D341Med (cell line): ENCODE results near the gene ARPC4.
A peak's percentile ranks its signal among the peaks of the same experiment; 100 is the strongest.
"Not testable (repeated sequence)": the region's sequence is repeated elsewhere in the genome, so short reads cannot be mapped to it uniquely, and the experiment has no call there.

Experiments
- DNase-seq: peaks from one replicate; pipeline ENCODE4 v3.0.0; 2012; ENCODE audit warnings: low spot score

Gene ARPC4

DNA sequence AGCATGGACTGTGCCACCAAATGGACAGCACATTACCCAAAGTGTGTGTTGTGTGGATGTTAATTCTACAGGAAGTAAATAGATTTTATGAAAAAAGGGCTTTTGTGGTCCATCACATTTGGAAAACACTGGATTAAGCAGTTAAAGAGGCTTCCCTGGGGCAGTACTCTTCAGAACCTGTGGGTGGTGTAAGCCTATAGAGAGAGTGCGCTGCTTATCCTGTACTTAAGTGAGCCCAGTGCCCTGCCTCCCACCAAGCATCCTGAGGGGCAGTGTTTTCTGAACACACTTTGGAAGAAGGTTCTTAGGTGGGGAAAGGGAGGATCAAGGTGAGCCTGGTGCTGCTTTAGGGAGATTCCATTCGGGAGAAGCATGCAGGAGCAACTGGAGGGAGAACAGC is 28.1 kb downstream of the ARPC4 start:
- DNase-seq, result peak; percentile 64

DNA sequence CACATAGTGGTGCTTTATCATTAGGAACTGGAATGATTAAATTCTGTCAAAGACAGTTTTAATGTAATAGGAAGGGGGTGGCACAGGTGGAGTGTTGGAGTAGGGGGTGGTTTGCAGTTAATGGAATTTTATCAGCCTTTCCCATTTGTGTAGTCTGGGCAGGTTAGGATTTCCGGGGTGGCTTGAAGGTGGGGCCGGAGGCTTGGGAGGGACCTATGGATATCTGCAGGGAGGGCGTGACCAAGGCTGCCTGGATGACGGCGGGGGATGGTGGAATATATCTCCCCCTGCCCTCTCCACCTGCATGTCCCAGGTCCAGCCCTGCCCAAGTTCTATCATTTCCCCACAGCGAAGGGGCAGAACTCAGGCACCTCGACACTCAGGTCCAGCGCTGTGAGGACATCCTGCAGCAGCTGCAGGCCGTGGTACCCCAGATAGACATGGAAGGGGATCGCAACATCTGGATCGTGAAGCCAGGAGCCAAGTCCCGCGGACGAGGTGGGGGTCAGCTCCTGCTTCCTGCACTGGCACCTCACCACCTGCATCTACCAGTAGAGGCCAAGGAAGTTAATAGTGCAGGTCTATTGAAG is 32.7 kb downstream of the ARPC4 start:
- no peak for DNase-seq

DNA sequence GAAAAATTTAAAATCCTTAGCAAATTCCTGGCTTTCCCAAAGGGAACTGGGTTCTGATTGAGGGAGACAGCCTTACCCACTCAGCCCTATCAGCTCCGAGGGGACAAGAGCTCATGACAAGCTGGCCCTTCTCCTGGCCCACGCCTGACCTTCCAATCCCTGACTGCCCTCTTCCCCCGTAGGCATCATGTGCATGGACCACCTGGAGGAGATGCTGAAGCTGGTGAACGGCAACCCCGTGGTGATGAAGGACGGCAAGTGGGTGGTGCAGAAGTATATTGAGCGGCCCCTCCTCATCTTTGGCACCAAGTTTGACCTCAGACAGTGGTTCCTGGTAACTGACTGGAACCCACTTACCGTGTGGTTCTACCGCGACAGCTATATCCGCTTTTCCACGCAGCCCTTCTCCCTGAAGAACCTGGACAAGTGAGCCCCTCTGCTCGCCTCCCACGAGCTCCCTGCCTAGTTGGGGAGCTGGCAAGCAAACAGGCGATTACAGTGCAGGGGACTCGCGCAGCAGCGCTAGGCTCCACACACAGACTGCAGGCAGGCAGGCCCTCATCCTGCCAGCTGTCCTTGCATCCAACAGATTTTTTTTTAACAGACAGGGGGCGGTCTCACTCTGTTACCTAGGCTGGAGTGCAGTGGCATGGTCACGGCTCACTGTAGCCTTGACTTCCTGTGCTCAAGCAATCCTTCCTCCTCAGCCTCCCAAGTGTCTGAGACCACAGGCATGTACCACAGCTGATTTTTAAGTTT is 34.1 kb downstream of the ARPC4 start:
- DNase-seq, result peak; percentile 69

DNA sequence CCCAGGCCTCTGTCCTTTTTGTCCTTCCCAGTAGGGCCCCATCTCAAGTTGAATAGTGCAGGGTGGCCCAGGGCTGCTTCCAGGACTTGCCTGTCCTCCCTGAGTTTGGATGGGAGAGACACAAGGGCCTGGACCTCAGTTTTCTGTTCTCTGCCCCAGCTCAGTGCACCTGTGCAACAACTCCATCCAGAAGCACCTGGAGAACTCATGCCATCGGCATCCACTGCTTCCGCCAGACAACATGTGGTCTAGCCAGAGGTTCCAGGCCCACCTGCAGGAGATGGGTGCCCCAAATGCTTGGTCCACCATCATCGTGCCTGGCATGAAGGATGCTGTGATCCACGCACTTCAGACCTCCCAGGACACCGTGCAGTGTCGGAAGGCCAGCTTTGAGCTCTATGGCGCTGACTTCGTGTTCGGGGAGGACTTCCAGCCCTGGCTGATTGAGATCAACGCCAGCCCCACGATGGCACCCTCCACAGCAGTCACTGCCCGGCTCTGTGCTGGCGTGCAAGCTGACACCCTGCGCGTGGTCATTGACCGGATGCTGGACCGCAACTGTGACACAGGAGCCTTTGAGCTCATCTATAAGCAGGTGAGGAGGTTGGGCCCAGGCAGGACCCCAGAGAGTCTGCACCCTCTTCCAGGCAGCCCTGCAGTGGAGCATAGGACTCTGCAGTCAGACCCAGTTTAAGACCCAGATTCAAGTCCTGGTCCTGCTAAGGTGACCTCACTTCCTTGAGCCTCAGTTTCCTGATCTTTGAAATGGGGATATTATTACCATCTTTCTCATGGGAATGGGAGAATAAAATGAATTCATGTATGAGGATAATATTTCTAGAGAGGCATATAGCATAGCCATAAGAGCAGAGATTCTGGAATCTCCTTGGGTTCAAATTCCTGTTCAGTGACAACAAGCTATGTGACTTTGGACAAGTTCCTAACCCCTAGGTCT is 36.2 kb downstream of the ARPC4 start:
- no peak for DNase-seq

DNA sequence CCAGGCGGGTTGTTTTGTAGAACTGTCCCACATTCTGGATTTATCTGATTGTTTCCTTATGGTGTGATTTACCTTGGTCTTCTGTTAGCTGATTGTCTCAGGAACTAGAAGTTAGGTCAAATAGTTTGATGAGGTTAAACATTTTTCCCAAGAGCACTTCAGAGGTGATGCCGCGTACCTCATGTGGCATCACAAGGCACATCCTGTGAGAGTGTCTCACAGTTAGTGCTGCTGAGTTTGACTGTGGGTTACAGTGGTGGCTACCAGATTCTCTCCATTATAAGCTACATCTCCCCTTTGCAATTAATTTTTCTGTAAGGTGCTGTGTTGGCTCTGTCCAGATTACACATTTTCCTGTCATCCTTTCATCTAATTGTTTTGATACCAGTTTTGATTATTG is 38.4 kb downstream of the ARPC4 start:
- no peak for DNase-seq

DNA sequence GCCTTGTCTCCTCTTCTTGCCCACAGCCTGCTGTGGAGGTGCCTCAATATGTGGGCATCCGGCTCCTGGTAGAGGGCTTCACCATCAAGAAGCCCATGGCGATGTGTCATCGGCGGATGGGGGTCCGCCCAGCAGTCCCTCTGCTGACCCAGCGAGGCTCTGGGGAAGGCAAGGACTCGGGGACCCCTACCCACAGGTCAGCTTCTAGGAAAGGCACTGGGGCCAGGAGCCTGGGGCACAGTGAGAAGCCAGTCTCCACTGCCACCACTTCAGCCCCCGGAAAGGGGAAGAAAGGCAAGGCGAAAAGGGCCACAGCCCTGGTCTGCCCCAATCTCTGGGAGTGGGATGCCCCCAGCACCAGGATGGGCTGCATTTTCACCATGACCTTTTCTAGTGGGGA is 40.2 kb downstream of the ARPC4 start:
- no peak for DNase-seq

DNA sequence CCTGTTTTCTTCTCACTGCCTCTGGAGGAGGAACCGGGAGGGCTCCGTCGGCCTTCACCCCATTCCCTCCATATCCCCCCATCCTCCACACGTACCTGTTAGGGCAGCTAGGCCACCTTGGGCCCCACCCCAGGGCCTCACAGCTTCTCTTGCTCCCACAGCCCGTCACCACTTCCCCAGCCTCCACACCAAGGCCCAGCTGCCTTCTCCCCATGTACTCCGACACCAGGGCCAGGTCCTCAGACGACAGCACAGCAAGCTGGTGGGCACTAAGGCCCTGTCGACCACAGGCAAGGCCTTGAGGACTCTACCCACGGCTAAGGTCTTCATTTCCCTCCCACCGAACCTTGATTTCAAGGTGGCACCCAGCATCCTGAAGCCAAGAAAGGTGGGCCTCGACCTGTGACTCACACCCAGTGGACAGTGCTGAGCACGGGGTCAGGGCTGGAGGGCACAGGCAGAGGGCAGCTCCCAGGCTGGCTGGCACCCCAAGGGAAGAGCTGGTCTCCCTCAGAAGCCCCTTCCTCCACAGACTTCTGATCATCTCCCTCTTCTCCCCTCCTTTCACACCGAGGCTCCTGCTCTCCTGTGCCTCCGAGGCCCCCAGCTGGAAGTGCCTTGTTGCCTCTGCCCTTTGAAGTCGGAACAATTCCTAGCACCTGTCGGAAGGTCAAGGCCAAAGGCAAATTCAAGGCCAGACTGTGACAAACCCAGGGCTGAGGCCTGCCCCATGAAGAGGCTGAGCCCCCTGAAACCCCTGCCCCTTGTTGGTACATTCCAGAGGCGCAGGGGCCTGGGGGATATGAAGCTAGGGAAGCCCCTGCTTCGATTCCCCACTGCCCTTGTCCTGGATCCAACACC is 41.9 kb downstream of the ARPC4 start:
- DNase-seq, result no peak

DNA sequence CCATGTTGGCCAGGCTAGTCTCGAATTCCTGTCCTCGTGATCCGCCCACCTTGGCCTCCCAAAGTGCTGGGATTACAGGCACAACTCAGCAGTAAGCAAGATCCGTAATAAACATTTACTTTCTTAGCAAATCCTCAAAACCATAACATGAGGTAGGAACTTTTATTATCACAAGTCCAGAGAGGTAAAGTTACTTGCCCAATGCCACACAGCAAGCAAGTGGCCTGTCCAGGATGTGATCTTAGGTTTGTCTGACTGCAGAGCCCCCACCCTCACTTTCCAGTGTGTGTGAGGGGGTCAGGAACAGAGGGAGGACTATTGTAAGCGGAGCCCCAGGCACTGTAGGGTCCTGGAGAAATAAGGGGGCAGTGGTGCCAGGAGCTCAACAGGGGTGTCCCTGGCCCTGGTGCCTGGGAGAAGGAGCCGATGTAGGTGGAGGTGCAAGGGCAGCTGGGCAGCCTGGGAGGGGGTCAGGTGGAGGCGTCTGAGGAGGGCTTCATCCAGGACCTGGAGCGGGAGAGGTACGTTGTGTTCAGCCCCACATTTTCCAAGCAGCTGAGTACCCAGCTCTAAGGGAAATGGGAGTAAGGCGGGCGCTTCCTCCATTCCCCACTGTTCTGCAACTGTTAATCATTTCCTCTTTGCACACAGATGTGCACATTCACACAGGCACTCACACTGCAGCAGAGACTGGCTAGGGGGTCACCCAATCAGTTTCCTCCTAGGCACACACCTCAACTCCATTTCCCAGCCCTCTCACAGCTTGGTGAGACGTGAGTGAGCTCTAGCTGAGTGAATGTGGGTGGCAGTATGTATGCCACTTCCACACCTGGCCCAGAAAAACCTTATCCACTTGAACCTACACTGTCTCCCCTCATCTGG is 45.1 kb downstream of the ARPC4 start:
- no peak for DNase-seq

DNA sequence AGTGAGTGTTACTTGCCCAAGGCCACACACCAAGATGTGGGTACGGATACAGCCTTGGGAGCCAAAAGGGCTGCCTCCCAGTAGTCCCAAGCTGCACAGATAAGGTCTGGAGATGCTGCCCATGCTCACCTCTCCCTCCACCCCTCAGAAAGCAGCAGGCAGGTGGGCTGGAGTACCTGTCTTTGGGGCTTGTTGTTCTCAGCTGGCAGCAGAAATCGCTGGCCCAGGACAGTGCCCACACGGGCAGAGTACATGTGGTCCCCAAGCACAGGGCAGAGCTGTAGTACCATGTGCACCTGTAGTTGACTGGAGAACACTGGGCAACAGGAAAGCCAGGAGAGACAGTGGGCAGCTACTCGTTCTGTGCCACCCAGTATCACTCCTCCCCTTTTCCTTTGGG is 46.0 kb downstream of the ARPC4 start:
- no peak for DNase-seq

DNA sequence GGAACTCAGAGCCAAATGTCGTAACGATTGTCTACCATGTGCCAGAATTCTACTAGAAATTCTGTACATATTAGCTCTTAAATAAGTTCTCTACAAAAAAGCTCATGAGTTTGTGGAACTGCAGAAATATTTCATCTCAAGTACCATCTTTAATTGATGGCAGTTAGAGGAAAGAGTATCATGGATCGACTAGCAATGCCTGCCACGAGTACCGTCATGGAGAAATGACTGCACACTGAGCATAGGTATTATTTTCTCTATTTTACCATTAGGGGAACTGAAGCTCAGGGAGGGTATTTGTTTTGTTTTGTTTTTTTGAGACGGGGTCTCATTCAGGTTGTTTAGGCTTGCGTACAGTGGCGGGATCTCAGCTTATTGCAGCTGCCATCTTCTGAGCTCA is 48.1 kb downstream of the ARPC4 start:
- DNase-seq, result no peak

DNA sequence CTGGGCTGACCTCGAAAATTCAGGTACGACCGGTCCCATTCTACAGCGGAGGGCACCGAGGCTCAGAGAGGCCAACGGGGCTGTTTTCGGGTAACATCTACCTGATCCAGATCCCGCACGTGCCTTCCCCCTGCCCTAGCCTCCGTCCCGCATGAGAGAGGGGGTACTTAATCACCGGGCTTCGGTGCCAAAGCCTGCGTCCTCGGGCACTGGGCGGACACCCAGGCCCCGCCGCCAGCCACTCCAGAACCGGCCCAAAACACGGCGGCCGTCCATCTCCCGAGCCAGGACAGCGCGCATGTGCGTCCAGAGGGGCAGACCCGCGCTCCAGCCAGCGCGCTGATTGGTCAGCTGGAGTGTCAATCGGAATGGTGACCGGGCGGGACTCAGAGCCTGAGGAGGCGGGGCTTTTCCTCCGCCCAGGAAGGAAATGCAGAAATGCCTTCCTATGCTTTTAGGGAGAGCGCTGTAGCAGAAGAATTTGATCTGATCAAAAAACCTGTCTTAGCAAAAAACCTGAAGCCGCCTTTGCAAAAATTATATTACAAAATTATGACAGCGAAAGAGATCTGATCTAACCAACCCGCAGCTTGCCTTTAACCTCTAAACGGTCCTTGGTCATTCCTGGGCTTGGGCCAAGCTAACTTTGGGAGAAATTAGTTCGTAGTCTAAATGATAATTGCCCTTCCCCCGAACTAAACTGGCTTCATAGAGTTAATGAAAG is 51.0 kb downstream of the ARPC4 start, which contains the start of gene RPUSD3:
Gene RPUSD3 (minus strand): TSS at position 294 of the 724 bp plus-strand sequence. CDS start 18 bp downstream, at position 276.
- DNase-seq, result peak; percentile 100

DNA sequence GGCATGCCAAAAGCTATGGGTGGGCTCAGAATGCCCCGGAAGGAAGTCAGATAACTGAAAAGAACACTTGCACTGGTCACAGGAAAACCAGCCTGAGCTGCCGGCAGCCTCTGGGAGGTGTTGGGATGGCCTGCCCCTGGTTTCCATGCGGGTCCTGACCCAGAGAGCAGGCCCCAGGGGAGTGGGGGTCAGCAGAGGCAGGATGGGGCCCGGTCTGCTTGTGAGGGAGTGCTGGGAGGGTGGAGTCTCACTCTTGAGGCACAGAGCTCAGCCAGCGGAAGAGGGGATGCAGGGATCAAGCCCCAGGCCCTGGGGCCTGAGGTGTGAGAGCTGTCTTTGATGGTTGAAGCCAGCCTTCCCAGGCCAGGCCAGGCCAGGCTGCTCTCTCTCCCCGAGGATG is 53.3 kb downstream of the ARPC4 start:
- no peak for DNase-seq

DNA sequence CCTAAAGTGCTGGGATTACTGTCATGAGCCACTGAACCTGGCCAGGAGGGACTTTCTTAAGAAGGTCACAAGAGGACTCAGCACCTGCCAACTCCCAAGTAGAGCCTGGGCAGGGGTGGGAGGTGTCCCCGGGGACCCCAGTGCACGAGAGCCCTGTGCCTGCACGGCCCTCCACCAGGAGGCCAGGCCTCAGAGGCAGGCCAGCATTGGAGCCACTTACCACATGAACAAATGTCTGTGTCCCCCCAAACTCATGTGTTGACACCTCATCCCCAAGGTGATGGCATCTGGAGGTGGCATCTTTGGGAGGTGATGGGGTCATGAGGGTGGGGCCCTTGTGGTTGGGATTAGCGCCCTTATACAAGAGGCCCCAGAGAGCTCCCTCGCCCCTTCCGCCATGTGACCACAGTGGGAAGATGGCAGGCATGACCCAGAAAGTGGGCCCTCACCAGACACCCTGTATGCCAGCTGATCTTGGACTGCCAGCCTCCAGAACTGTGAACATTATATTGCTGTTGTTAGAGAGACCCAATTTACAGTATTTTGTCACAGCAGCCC is 54.1 kb downstream of the ARPC4 start:
- DNase-seq, result no peak

DNA sequence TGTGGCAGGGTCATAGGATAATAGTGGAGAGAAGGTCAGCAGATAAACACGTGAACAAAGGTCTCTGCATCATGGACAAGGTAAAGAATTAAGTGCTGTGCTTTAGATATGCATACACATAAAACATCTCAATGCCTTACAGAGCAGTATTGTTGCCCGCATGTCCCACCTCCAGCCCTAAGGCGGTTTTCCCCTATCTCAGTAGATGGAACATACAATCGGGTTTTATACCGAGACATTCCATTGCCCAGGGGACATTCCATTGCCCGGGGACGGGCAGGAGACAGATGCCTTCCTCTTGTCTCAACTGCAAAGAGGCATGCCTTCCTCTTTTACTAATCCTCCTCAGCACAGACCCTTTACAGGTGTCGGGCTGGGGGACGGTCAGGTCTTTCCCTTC is 55.0 kb downstream of the ARPC4 start:
- not testable (repeated sequence) for DNase-seq

DNA sequence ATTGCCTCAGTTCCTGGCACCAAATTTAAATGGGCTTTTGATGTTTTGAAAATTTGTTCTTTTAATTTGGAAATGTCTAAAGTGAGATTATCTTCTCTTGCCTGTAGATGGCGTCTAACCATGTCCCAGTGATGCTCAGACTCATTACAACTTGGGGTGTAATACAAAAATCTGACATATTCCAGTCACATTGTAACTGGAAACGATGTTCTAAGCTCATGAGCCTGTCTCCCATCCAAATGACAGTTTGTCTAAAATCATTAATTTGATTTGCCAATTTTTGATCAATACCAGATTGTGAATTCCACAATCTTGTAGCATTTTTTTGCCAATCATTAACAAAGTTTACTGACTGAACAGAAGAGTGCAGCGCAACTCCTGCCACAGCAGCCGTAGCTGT is 56.0 kb downstream of the ARPC4 start:
- DNase-seq, result not testable (repeated sequence)

DNA sequence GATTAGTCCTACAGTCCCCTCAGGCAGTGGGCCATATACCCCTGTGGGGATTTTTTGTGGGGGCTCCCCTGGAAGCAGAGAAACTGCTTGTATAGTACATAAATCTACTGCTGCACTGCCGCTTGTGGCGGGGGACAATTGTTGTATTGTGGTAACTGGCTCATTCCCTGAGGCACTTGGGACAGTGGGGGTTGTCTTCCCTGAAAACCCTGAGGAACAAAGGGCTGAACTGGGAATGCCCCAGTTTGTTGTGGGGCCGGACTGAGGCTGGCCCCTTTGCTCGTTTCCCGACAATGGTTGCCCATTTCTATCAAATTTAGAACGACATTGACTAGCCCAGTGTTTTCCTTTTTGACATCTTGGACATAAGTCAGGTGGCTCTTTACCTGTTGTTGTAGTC is 58.5 kb downstream of the ARPC4 start:
- not testable (repeated sequence) for DNase-seq

DNA sequence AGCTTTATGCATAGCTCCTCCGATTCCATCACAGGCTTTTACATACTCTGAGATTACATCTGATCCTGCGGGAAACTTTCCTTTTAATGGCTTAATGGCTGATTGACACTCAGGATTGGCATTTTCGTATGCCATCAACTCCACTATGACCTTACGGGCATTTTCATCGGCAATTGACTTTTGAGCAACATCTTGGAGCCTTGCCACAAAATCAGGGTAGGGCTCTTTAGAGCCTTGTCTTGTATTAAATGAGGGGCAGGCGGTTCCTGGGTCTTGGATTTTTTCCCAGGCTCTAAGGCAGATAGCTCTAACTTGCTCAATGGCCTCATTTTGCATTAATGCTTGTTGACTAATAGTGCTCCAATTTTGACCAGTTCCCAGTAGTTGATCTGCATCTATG is 59.0 kb downstream of the ARPC4 start:
- not testable (repeated sequence) for DNase-seq

DNA sequence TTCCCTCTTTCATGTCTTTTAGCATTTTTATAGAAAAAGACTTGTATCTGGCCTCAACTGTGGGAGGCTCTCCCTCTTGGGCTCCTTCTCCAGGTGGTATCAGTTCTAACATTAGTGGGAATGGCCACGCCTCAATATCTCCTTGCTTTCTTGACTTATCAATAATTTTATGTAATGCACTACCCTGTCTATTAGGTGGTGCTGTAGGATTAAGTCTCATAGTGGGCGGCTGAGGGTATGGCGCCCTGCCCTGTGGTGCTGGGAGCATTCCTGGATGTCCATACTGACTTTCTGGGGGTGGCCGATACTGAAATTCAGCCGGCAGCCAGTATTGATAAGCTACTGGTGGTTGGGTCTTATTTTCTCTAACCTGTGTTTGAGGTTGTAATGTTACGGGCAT is 59.6 kb downstream of the ARPC4 start:
- no peak for DNase-seq

DNA sequence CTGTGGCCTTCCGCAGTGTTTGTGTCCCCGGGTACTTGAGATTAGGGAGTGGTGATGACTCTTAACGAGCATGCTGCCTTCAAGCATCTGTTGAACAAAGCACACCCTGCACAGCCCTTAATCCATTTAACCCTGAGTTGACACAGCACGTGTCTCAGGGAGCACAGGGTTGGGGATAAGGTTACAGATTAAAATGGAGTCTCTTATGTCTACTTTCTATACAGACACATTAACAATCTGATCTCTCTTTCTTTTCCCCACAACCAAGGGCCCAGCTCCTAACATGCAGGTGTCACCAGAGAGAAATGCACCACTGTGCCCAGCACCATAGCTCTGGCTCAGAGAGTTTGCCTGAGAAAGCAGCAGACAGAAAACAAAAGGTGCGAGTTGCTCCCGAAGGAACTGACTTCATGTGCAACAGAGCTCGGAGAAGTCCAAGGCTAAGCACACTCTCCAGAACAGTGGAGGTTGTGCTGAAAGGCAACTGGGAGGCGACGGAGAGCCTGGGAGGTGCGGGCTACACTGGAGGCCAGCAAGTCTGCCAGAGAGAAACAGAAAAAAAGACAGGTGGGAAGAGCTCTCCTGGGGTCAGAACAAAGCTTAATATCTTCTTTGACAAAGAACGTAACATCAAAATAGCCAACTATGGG is 61.5 kb downstream of the ARPC4 start:
- not testable (repeated sequence) for DNase-seq
